Epithelial cell of esophagus (primary cell): ENCODE results near the gene NANOS1.

Source experiments
- DNase-seq: peaks from one replicate; pipeline ENCODE4 v3.0.0; 2010; ENCODE audit warnings: low read depth
- H3K4me3 ChIP-seq: 2 replicates; pipeline ENCODE4 v1.5.1; 2011; ENCODE audit warnings: mild to moderate bottlenecking, low read length, control low read depth
- TF ChIP-seq, protein P1 (sequence below): IDR thresholded peaks from 2 replicates; pipeline ENCODE4 v1.5.1; 2011; ENCODE audit warnings: low read depth, mild to moderate bottlenecking, low read length, control low read depth, inconsistent platforms; ENCODE audit not compliant: insufficient read depth; ENCODE audit errors: missing control alignments

NANOS1 gene

DNA sequence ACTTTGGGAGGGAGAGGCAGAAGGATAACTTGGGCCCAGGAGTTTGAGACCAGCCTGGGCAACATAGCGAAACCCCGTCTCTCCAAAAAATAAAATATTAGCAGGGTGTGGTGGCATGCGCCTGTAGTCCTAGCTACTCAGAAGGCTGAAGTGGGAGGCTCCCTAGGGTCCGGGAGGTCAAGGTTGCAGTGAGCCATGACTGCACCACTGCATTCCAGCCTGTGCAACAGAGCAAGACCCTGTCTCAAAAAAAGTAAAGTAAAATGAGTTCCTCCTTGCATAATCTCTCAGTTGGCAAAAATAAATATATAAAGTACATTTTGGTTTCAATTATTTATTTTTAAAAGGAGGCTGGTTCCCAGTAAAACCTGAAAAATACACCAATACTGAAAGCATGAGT, 11.8 kb downstream of the NANOS1 start:
- H3K4me3 ChIP-seq = no peak overlapping the region

DNA sequence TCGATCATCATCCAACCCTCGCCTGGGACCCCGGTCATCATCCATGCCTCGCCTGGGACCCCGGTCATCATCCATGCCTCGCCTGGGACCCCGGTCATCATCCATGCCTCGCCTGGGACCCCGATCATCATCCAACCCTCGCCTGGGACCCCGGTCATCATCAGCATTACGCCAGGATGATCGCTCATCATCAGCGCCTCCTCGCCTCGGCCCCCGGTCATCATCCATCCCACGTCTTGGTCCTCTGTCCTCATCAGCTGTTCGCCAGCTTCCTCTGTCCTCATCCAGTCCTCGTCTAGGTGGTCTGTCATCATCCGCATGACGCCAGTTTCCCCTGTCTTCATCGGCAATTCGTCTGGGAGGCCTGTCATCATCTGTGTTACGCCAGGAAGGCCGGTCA, 12.7 kb downstream of the NANOS1 start:
- no peak overlapping the region for H3K4me3 ChIP-seq
- DNase-seq = no peak
- TF ChIP-seq, protein P1, sequence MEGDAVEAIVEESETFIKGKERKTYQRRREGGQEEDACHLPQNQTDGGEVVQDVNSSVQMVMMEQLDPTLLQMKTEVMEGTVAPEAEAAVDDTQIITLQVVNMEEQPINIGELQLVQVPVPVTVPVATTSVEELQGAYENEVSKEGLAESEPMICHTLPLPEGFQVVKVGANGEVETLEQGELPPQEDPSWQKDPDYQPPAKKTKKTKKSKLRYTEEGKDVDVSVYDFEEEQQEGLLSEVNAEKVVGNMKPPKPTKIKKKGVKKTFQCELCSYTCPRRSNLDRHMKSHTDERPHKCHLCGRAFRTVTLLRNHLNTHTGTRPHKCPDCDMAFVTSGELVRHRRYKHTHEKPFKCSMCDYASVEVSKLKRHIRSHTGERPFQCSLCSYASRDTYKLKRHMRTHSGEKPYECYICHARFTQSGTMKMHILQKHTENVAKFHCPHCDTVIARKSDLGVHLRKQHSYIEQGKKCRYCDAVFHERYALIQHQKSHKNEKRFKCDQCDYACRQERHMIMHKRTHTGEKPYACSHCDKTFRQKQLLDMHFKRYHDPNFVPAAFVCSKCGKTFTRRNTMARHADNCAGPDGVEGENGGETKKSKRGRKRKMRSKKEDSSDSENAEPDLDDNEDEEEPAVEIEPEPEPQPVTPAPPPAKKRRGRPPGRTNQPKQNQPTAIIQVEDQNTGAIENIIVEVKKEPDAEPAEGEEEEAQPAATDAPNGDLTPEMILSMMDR = no peak

More for the DNA sequence above, 11.8 kb downstream of the NANOS1 start:
- DNase-seq = no peak
- TF ChIP-seq, protein P1 = no peak

DNA sequence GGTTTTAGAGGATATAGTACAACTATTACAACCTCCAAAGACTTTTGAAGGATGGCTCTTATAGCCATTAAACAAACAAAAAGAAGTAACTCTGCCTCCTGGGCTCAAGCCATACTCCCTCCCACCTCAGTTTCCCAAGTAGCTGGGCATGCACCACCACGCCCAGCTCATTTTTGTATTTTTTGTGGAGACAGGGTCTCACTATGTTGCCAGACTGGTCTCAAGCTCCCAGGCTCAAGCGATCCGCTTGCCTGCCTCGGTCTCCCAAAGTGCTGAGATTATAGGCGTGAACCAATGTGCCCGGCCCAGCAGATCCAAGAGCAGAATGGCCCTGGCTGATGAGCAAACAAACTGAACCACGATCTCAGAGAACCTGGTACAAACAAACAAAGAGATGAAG, 16.0 kb downstream of the NANOS1 start:
- no peak overlapping the region for H3K4me3 ChIP-seq
- TF ChIP-seq, protein P1 = no peak
- DNase-seq = no peak

DNA sequence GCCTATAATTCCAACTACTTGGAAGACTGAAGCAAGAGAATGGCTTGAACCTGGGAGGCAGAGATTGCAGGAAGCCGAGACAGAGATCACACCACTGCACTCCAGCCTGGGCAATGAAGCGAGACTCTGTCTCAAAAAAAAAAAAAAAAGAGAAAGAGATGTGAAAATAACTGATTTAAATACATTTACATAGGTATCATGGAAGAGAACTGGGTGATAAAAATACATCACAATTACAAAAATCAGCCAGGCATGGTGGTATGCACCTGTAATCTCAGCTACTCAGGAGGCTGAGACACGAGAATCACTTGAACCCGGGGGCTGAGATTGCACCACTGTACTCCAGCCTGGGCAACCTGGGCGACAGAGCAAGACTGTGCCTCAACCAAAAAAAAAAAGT, 19.8 kb downstream of the NANOS1 start:
- DNase-seq = no peak
- no peak overlapping the region for H3K4me3 ChIP-seq
- TF ChIP-seq, protein P1 = no peak

DNA sequence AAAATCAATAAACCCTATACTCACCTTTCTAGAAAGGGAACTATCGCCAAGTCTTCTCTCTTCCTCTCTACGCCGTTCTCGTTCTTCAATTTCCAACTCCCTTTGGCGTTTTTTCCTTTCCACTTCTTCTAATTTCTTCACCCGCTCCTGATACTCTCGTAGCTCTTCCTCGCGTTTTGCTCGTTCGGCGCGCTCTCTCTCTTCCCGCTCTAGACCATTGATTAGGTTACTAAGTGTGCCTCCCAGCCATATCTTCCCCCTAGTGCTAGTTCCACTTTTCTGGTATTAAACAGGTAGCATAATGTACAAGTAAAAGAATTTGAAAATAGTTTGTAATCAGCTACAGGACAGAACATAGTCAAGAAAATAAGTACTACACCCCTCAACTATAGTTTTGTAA, 20.3 kb downstream of the NANOS1 start:
- H3K4me3 ChIP-seq = no peak overlapping the region
- TF ChIP-seq, protein P1 = no peak
- DNase-seq = no peak

DNA sequence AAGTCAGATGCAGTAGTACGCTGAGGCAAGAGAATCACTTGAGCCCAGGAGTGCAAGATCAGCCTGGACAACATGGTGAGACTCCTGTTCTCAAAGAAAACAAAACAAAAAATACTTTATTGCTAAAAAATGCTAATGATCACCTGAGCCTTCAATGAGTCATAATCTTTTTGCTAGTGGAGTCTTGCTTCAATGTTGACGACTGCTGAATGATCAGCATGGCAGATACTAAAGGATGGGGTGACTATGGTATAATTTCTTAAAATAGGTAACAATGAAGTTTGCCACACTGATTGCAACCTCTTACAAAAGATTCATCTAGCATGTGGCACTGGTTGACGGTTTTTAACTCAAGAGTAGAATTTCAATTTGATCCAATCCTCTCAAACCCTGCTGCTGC, 22.3 kb downstream of the NANOS1 start:
- H3K4me3 ChIP-seq = no peak overlapping the region
- TF ChIP-seq, protein P1 = no peak
- DNase-seq = peak; percentile 46

DNA sequence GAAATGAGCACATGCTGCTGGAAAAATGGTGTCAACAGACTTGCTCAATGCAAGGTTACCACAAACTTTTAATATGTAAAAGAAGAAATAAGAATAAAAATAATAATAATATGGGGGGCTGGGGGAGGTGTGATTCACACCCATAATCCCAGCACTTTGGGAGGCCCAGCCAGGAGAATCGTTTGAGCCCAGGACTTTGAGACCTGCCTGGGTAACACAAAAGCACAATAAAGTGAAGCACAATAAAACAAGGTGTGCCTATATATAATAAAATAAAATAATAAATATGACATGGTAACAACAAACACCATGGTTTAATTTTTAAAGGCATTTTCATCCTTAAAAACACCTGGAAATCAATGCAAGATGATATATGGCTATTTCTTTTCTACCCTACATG, 26.0 kb downstream of the NANOS1 start:
- DNase-seq = no peak
- no peak overlapping the region for H3K4me3 ChIP-seq
- TF ChIP-seq, protein P1 = no peak
